HG03558 (cell line): Measurements from ENCODE around the gene ARL6IP1.
"Not testable (repeated sequence)": the region's sequence is repeated elsewhere in the genome, so short reads cannot be mapped to it uniquely, and the experiment has no call there.

Experiments
- ATAC-seq: cut with Tn5 transposase; IDR thresholded peaks from one replicate; pipeline ENCODE4 v1.9.1; 2021; ENCODE audit warnings: moderate number of reproducible peaks; ENCODE audit not compliant: unreplicated experiment; ENCODE audit errors: extremely low read depth

Gene ARL6IP1

GRCh38 chr16:18800775-18801144, 589 bp downstream of the ARL6IP1 start:
- ATAC-seq, result no peak

GRCh38 chr16:18800293-18800692, 1.1 kb downstream of the ARL6IP1 start:
- no peak for ATAC-seq

- ATAC-seq, result no peak
Observed at GRCh38 chr16:18799500-18799899, 1.8 kb downstream of the ARL6IP1 start.

- ATAC-seq, result no peak
Observed at GRCh38 chr16:18797746-18798145, 3.6 kb downstream of the ARL6IP1 start.

GRCh38 chr16:18796377-18796776, 5.0 kb downstream of the ARL6IP1 start:
- no peak for ATAC-seq

GRCh38 chr16:18792836-18793433, 8.4 kb downstream of the ARL6IP1 start:
- no peak for ATAC-seq

GRCh38 chr16:18789850-18790706, 11.3 kb downstream of the ARL6IP1 start, which contains the start of gene RPS15A:
TSS of gene RPS15A (minus strand) at chr16:18790334. CDS start at chr16:18789113, 1,221 bp downstream.
- ATAC-seq, result peak; percentile 47

GRCh38 chr16:18789515-18789849, 11.9 kb downstream of the ARL6IP1 start:
- no peak for ATAC-seq

- ATAC-seq, result no peak
Observed at GRCh38 chr16:18788828-18789514, 12.4 kb downstream of the ARL6IP1 start.

- ATAC-seq, result no peak
Observed at GRCh38 chr16:18784917-18785623, 16.3 kb downstream of the ARL6IP1 start.

GRCh38 chr16:18783430-18784341, 17.7 kb downstream of the ARL6IP1 start:
- ATAC-seq, result no peak

GRCh38 chr16:18782697-18783429, 18.5 kb downstream of the ARL6IP1 start:
- ATAC-seq, result no peak

GRCh38 chr16:18781232-18781631, 20.1 kb downstream of the ARL6IP1 start:
- ATAC-seq, result not testable (repeated sequence)

- ATAC-seq, result not testable (repeated sequence)
Observed at GRCh38 chr16:18780460-18781026, 20.8 kb downstream of the ARL6IP1 start.

- not testable (repeated sequence) for ATAC-seq
Observed at GRCh38 chr16:18777664-18778063, 23.7 kb downstream of the ARL6IP1 start.

GRCh38 chr16:18776334-18776733, 25.0 kb downstream of the ARL6IP1 start:
- ATAC-seq, result not testable (repeated sequence)

- not testable (repeated sequence) for ATAC-seq
Observed at GRCh38 chr16:18774651-18775050, 26.7 kb downstream of the ARL6IP1 start.

GRCh38 chr16:18772171-18772570, 29.2 kb downstream of the ARL6IP1 start:
- not testable (repeated sequence) for ATAC-seq
